Astrocyte (in vitro differentiated cells and primary cell): Measurements from ENCODE around the gene IGF2R.

Source experiments
- EZH2 ChIP-seq: IDR thresholded peaks from 2 replicates; pipeline ENCODE4 v1.6.1; 2012; ENCODE audit warnings: mild to moderate bottlenecking, low read length, inconsistent platforms; ENCODE audit not compliant: insufficient read depth
- TF ChIP-seq, protein P1 (sequence below): IDR thresholded peaks from 2 replicates; pipeline ENCODE4 v1.5.1; 2011; ENCODE audit warnings: low read depth, mild to moderate bottlenecking, inconsistent platforms, low read length, moderate library complexity; ENCODE audit not compliant: insufficient read depth

DNA sequence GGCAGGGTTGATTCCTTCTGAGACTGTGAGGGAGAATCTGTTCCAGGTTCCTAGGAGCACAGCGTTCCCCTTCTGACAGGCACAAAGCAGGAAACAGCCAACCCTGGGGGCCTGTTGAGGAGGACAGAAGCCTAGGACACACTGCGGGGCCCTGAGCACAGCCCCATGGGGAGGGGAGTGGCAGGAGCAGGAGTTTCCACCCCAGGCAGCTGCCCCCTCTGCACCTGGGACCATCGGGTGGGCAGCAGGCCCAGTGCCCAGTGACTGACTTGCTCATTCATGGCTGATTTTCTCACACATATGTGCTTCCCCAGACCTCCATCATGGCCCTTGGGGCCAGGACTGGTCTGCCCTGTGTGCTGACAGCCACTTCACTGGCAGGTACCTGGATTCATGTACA lies 146.5 kb downstream of the IGF2R start:
- TF ChIP-seq, protein P1, sequence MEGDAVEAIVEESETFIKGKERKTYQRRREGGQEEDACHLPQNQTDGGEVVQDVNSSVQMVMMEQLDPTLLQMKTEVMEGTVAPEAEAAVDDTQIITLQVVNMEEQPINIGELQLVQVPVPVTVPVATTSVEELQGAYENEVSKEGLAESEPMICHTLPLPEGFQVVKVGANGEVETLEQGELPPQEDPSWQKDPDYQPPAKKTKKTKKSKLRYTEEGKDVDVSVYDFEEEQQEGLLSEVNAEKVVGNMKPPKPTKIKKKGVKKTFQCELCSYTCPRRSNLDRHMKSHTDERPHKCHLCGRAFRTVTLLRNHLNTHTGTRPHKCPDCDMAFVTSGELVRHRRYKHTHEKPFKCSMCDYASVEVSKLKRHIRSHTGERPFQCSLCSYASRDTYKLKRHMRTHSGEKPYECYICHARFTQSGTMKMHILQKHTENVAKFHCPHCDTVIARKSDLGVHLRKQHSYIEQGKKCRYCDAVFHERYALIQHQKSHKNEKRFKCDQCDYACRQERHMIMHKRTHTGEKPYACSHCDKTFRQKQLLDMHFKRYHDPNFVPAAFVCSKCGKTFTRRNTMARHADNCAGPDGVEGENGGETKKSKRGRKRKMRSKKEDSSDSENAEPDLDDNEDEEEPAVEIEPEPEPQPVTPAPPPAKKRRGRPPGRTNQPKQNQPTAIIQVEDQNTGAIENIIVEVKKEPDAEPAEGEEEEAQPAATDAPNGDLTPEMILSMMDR = no peak
- no peak for TF ChIP-seq EZH2
